ENCODE measurements around the gene TMEM190.

TMEM190 gene

DNA sequence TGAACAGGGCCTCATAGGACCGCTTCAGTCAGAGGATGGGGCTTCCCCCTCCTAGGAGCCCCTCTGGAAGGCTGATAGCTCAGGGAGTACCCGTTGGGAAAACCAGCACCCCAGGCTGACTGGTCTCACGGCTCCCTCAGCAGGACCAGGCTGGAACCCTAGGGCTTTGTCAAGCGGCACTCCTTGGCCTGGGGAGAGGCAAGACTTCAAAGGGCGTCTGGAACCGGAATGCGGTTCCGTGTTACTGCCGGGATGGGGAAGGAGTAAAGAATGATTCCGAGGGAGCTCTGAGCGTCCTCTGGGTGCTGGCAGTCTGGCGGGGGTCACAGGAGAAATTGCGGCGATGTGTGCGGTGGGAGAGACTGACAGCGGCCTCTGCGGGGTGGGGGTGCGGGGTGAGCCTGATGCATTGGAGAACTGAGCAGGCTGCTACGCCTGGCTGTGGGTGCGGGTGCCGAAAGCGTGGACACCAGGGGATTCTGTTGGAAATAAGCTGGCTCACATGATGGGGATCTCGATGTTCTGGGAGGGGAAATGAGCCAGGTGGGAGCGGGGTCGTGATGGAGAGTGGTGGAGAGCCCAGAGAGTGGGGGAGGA lies 24.0 kb upstream of the TMEM190 start:
- DNase-seq, result no peak

GRCh38 chr19:55353356-55353802 lies 23.2 kb upstream of the TMEM190 start:
- no peak for DNase-seq

GRCh38 chr19:55353803-55354697 lies 22.6 kb upstream of the TMEM190 start:
- peak; percentile 27 for DNase-seq

- no peak for DNase-seq
These were observed 21.9 kb upstream of the TMEM190 start, which contains the start of gene COX6B2 for GRCh38 chr19:55354698-55355212. Gene COX6B2 (minus strand): TSS chr19:55354719. CDS start chr19:55354521, 198 bp downstream.

DNA sequence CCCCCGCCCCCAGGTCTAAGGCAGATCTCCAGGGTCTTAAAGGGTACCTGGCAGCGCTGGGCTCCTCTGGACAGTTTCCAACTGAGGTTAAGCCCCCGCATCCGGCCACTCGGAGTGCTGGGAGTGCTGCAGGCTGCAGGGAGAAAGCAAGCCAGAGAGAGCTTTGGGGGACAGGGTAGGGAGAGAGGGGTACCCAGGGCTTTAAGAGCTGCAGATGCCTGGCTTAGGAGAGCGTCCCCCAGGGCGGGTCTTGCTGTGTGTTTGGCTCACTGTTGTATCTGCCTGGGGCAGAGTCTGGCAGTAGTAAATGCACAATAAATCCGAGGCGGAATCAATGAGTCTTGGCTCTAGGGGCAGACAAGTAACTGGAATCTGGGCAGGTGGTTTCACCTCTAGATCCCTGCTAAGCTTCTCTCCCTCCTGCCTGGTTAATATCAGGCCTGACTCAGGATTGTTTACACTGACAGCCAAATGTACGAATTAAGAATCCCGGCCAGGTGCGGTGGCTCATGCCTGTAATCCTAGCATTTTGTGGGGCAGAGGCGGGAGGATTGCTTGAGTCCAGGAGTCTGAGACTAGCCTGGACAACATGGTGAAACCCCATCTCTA lies 21.3 kb upstream of the TMEM190 start:
- DNase-seq, result no peak

- no peak for DNase-seq
These were observed 18.1 kb upstream of the TMEM190 start for GRCh38 chr19:55358493-55358892.

GRCh38 chr19:55358943-55359908 lies 17.4 kb upstream of the TMEM190 start:
- DNase-seq, result no peak

DNA sequence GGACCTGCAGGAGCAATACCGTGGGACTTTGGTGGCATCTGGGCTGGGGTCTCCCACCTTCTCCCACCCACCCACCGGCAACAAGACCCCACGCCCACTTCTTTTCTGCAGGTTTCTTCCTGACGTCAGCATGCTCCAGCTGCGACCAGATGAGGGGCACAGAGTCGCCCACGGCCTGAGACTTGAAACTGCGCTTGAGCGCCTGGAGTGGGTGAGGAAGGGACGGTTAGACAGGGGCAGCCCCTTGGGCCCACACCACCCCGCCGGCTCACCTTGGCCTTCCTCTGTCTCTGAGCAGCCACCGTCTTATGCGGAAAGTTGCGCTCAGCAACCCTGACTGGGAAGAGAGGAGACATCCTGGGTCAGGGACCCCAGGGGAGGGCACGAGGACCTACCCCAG lies 15.7 kb upstream of the TMEM190 start:
- no peak for DNase-seq

DNA sequence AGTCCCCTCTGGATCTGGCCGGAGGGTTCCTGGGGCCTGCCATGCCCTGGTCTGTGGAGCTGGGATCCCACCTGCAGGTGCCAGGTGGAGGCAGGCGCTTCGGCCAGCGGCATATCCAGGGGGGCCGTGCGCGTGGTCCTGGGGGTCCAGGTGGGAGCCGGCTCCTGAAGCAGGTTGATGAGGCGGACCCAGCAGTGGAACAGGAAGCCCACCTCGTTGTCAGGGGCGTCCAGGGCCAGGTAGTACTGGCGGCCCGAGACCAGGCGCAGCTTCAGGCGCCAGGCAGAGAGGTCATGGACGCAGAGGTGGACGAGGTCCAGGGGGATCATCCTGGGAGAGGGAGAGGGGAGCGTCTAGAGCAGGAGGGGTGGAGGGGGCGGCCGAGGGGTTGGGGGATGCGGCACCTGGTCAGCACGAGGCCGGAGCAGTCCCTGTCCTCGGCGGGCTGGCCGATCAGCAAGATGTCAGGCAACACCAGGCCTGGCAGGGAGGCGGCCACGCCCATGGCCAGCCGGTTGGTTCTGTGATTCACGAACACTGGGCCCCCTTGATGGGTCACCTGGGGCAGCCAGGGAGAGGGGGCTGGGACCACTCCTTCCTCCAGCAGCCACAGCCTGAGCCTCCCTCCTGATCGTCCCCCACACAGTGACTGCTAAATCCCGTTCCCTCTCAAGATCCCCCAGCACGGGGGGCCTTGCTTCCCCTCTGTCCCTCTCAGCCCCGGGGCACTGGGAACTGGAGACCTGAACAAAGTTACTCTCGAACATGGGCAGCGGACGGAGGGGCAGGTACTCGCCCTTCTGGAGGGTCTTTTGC lies 14.2 kb upstream of the TMEM190 start:
- no peak for DNase-seq

DNA sequence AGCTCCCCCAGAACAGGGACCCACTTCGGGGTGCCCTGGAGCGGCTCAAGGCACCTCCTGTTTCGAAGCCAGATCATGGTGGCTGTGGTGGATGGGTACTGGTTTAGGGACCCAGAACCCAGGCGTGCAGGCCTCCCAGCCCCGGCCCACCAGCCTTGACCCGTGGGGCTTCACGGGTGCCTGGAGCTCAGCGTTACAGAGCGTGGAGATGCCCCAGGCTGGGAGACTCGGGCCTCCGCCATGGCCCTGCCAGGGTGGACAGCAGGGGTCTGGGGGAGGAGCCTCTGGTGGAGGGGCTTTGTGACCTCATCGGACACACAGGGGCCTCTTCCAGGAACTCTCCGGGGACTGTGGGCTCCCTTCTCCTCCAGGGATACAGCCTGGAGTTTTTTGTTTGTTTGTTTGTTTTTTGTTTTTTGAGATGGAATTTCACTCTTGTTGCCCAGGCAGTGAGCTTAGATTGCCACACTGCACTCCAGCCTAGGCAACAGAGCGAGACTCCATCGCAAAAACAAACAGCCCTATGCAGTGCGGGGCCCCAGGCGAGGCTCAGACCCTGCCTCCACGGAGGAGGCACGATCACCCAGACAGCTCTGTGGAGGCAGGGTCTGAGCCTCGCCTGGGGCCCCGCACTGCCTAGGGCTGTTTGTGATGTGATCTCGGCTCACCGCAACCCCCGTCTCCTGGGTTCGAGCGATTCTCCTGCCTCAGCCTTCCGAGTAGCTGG lies 13.5 kb upstream of the TMEM190 start, which contains the start of gene GARIN5B:
Gene GARIN5B, minus strand, starts transcription at position 271 of the 727 bp plus-strand sequence. Its CDS starts 194 bp downstream, at position 77.
- no peak for DNase-seq

DNA sequence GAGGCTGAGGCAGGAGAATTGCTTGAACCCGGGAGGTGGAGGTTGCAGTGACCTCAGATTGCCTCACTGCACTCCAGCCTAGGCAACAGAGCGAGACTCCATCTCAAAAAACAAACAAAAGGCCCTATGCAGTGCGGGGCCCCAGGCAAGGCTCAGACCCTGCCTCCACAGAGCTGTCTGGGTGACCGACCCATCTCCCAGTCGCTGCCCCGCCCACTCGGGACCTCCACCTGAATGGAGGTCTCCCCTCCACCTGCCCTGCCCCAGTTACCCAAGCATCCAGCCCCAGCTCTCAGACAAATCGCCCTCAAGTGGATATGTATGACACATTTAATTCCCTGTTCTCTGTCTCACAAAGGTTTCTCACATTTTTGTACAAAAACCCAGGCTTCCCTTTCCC lies 11.4 kb upstream of the TMEM190 start:
- no peak for DNase-seq

- DNase-seq, result no peak
These were observed 10.7 kb upstream of the TMEM190 start for GRCh38 chr19:55365964-55366363.

- DNase-seq, result no peak
These were observed 9.8 kb upstream of the TMEM190 start for GRCh38 chr19:55366790-55367189.

DNA sequence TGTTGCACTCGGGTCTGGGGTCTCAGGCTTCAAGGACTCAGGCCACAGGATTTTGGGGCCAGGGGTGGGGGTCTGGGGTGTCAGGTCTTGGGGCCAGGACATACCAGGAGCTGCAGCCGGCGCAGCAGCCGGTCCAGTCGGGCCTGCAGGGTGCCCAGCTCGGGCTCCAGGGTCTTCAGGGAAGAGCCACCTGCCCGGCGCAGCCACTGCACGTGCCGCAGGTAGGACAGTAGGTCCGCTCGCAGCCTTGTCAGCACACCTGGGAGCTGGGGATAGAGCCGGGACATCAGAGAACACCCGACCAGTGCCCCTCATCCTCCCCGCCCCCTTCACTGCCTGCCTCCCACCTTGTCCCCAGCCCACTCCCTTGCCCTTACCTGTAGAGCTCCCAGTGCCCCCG lies 8.5 kb upstream of the TMEM190 start:
- DNase-seq, result no peak

- DNase-seq, result peak; percentile 29
These were observed 7.7 kb upstream of the TMEM190 start for GRCh38 chr19:55368701-55369563.

GRCh38 chr19:55369653-55370304 lies 6.8 kb upstream of the TMEM190 start:
- peak; percentile 41 for DNase-seq

DNA sequence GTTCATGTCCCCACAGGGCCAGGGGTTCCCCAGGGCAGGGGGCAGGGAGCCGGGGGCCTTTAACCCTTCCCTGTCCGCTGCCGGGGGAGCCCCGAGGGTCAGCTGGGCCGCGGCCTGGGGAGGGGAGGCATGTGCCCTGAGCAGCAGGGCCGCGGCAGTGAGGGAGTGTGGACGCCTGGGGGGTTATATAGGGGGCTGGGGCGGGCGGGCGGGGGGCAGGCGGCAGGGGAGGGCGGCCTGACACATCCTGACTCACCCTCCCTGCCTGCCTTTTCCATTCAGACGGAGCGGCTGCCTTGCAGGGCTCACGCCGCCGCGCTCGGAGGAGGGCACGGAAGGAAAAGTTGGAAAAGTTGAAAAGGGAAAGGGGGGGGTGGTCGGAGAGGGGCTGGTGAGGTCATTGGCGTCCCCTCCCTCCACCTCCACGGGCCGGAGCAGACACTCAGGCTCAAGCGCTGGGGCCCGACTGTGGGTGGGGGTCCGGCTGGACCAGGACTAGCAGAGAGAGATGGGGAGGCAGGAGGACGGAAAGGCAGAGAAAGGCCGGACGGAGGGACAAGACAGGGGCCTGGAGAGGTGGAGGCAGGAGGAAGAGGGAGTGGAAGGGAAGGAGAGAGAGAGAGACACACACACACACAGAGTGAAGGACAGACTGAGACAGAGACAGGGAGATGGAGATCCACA lies 6.2 kb upstream of the TMEM190 start, which contains the start of gene IL11:
Gene IL11, minus strand, starts transcription at position 159 of the 684 bp plus-strand sequence. Its CDS starts 153 bp downstream, at position 6.
- DNase-seq, result peak; percentile 68

Data from kidney glomerular epithelial cell (primary cell).